ENCODE measurements around the gene LDLRAD3.

Gene LDLRAD3

GRCh38 chr11:36103933-36104530, 160.2 kb downstream of the LDLRAD3 start:
- 79 to 88% methylated on average over 7 to 11 of the region's 11 CpGs for WGBS, 2 experiments (ENCODE audit: insufficient coverage in 2 of 2)
- Histone ChIP-seq H3K4me1 (ENCODE audit: control insufficient read depth, insufficient read depth, low read length, poor library complexity, severe bottlenecking) (peaks cover 25% of the 10 kb centered on the region), H3K9me3 (ENCODE audit: control insufficient read depth, low read length) (peaks cover 4% of the 10 kb centered on the region), H3K27ac (ENCODE audit: low read depth, low read length, severe bottlenecking) (peak overlapping the region; percentile 71), H3K4me3 (ENCODE audit: extremely low read depth, insufficient read depth, low read length, poor library complexity, severe bottlenecking) (no peak overlapping the region), H3K36me3 (ENCODE audit: control insufficient read depth, insufficient read depth, low read length) (peaks cover 58% of the 10 kb centered on the region)

- H3K27ac ChIP-seq (ENCODE audit: low read depth, low read length, severe bottlenecking): peak overlapping the region; percentile 71
- peaks cover 4% of the 10 kb centered on the region for H3K9me3 ChIP-seq (ENCODE audit: control insufficient read depth, low read length)
- 61 to 92% methylated on average over 2 of the region's 4 CpGs for WGBS, 2 experiments (ENCODE audit: insufficient coverage in 2 of 2)
- H3K4me1 ChIP-seq (ENCODE audit: control insufficient read depth, insufficient read depth, low read length, poor library complexity, severe bottlenecking): peaks cover 29% of the 10 kb centered on the region
- H3K4me3 ChIP-seq (ENCODE audit: extremely low read depth, insufficient read depth, low read length, poor library complexity, severe bottlenecking): no peak overlapping the region
- H3K36me3 ChIP-seq (ENCODE audit: control insufficient read depth, insufficient read depth, low read length): peaks cover 55% of the 10 kb centered on the region
Observed at GRCh38 chr11:36104660-36104992, 160.8 kb downstream of the LDLRAD3 start.

GRCh38 chr11:36105743-36106581, 162.1 kb downstream of the LDLRAD3 start:
- H3K4me1 ChIP-seq (ENCODE audit: control insufficient read depth, insufficient read depth, low read length, poor library complexity, severe bottlenecking): peaks cover 42% of the 10 kb centered on the region
- WGBS, 2 experiments (ENCODE audit: insufficient coverage in 2 of 2): 92 to 95% methylated on average over 6 to 9 of the region's 9 CpGs
- H3K9me3 ChIP-seq (ENCODE audit: control insufficient read depth, low read length): peaks cover 4% of the 10 kb centered on the region
- peak overlapping the region; percentile 71 for H3K27ac ChIP-seq (ENCODE audit: low read depth, low read length, severe bottlenecking)
- H3K36me3 ChIP-seq (ENCODE audit: control insufficient read depth, insufficient read depth, low read length): peaks cover 41% of the 10 kb centered on the region
- H3K4me3 ChIP-seq (ENCODE audit: extremely low read depth, insufficient read depth, low read length, poor library complexity, severe bottlenecking): no peak overlapping the region

- peaks cover 38% of the 10 kb centered on the region for H3K36me3 ChIP-seq (ENCODE audit: control insufficient read depth, insufficient read depth, low read length)
- no peak overlapping the region for H3K4me3 ChIP-seq (ENCODE audit: extremely low read depth, insufficient read depth, low read length, poor library complexity, severe bottlenecking)
- peaks cover 6% of the 10 kb centered on the region for H3K9me3 ChIP-seq (ENCODE audit: control insufficient read depth, low read length)
- peaks cover 46% of the 10 kb centered on the region for H3K4me1 ChIP-seq (ENCODE audit: control insufficient read depth, insufficient read depth, low read length, poor library complexity, severe bottlenecking)
- WGBS, 2 experiments (ENCODE audit: insufficient coverage in 2 of 2): 83% methylated on average over 1 of the region's 5 CpGs; no CpG with 5 or more reads in 1 of the 2 experiments
- H3K27ac ChIP-seq (ENCODE audit: low read depth, low read length, severe bottlenecking): no peak overlapping the region
Observed at GRCh38 chr11:36107547-36107946, 163.7 kb downstream of the LDLRAD3 start.

GRCh38 chr11:36108881-36109589, 165.2 kb downstream of the LDLRAD3 start:
- WGBS, 2 experiments (ENCODE audit: insufficient coverage in 2 of 2): 80 to 83% methylated on average over 11 of the region's 12 CpGs
- Histone ChIP-seq H3K4me1 (ENCODE audit: control insufficient read depth, insufficient read depth, low read length, poor library complexity, severe bottlenecking) (peaks cover 46% of the 10 kb centered on the region), H3K36me3 (ENCODE audit: control insufficient read depth, insufficient read depth, low read length) (peaks cover 48% of the 10 kb centered on the region), H3K27ac (ENCODE audit: low read depth, low read length, severe bottlenecking) (peak overlapping the region; percentile 46), H3K4me3 (ENCODE audit: extremely low read depth, insufficient read depth, low read length, poor library complexity, severe bottlenecking) (no peak overlapping the region), H3K9me3 (ENCODE audit: control insufficient read depth, low read length) (peaks cover 17% of the 10 kb centered on the region)

GRCh38 chr11:36109590-36109849, 165.7 kb downstream of the LDLRAD3 start:
- peaks cover 41% of the 10 kb centered on the region for H3K4me1 ChIP-seq (ENCODE audit: control insufficient read depth, insufficient read depth, low read length, poor library complexity, severe bottlenecking)
- peaks cover 19% of the 10 kb centered on the region for H3K9me3 ChIP-seq (ENCODE audit: control insufficient read depth, low read length)
- H3K36me3 ChIP-seq (ENCODE audit: control insufficient read depth, insufficient read depth, low read length): peaks cover 53% of the 10 kb centered on the region
- peak overlapping the region; percentile 46 for H3K27ac ChIP-seq (ENCODE audit: low read depth, low read length, severe bottlenecking)
- no peak overlapping the region for H3K4me3 ChIP-seq (ENCODE audit: extremely low read depth, insufficient read depth, low read length, poor library complexity, severe bottlenecking)
- WGBS, 2 experiments (ENCODE audit: insufficient coverage in 2 of 2): 46 to 59% methylated on average over 2 to 3 of the region's 3 CpGs

GRCh38 chr11:36109850-36110606, 166.2 kb downstream of the LDLRAD3 start:
- Histone ChIP-seq H3K4me1 (ENCODE audit: control insufficient read depth, insufficient read depth, low read length, poor library complexity, severe bottlenecking) (peaks cover 36% of the 10 kb centered on the region), H3K36me3 (ENCODE audit: control insufficient read depth, insufficient read depth, low read length) (peaks cover 58% of the 10 kb centered on the region), H3K9me3 (ENCODE audit: control insufficient read depth, low read length) (peaks cover 19% of the 10 kb centered on the region), H3K4me3 (ENCODE audit: extremely low read depth, insufficient read depth, low read length, poor library complexity, severe bottlenecking) (no peak overlapping the region), H3K27ac (ENCODE audit: low read depth, low read length, severe bottlenecking) (peak overlapping the region; percentile 51)
- WGBS, 2 experiments (ENCODE audit: insufficient coverage in 2 of 2): 4 to 21% methylated on average over 3 of the region's 6 CpGs

- WGBS, 2 experiments (ENCODE audit: insufficient coverage in 2 of 2): 68 to 76% methylated on average over 4 to 7 of the region's 9 CpGs
- H3K27ac ChIP-seq (ENCODE audit: low read depth, low read length, severe bottlenecking): peak overlapping the region; percentile 51
- H3K9me3 ChIP-seq (ENCODE audit: control insufficient read depth, low read length): peaks cover 19% of the 10 kb centered on the region
- H3K36me3 ChIP-seq (ENCODE audit: control insufficient read depth, insufficient read depth, low read length): peaks cover 63% of the 10 kb centered on the region
- H3K4me3 ChIP-seq (ENCODE audit: extremely low read depth, insufficient read depth, low read length, poor library complexity, severe bottlenecking): no peak overlapping the region
- H3K4me1 ChIP-seq (ENCODE audit: control insufficient read depth, insufficient read depth, low read length, poor library complexity, severe bottlenecking): peaks cover 28% of the 10 kb centered on the region
Observed at GRCh38 chr11:36110668-36111410, 167.0 kb downstream of the LDLRAD3 start.

- Histone ChIP-seq H3K4me1 (ENCODE audit: control insufficient read depth, insufficient read depth, low read length, poor library complexity, severe bottlenecking) (peaks cover 30% of the 10 kb centered on the region), H3K36me3 (ENCODE audit: control insufficient read depth, insufficient read depth, low read length) (peaks cover 49% of the 10 kb centered on the region), H3K9me3 (ENCODE audit: control insufficient read depth, low read length) (peaks cover 15% of the 10 kb centered on the region), H3K27ac (ENCODE audit: low read depth, low read length, severe bottlenecking) (no peak overlapping the region), H3K4me3 (ENCODE audit: extremely low read depth, insufficient read depth, low read length, poor library complexity, severe bottlenecking) (no peak overlapping the region)
- WGBS, 2 experiments (ENCODE audit: insufficient coverage in 2 of 2): 96 to 100% methylated on average over 6 of the region's 7 CpGs
Observed at GRCh38 chr11:36114095-36114494, 170.2 kb downstream of the LDLRAD3 start.

- WGBS, 2 experiments (ENCODE audit: insufficient coverage in 2 of 2): 97 to 98% methylated on average over 6 to 7 of the region's 9 CpGs
- peaks cover 15% of the 10 kb centered on the region for H3K9me3 ChIP-seq (ENCODE audit: control insufficient read depth, low read length)
- H3K4me1 ChIP-seq (ENCODE audit: control insufficient read depth, insufficient read depth, low read length, poor library complexity, severe bottlenecking): peaks cover 17% of the 10 kb centered on the region
- H3K36me3 ChIP-seq (ENCODE audit: control insufficient read depth, insufficient read depth, low read length): peaks cover 49% of the 10 kb centered on the region
- no peak overlapping the region for H3K4me3 ChIP-seq (ENCODE audit: extremely low read depth, insufficient read depth, low read length, poor library complexity, severe bottlenecking)
- no peak overlapping the region for H3K27ac ChIP-seq (ENCODE audit: low read depth, low read length, severe bottlenecking)
Observed at GRCh38 chr11:36115378-36115801, 171.5 kb downstream of the LDLRAD3 start.
